HL-60/S4 treated with phorbol 12-myristate 13-acetate at 8.2 ng/mL for 4 days and 3 days (cell line): ENCODE data around the gene STK32B.
"Not testable (repeated sequence)": the region's sequence is repeated elsewhere in the genome, so short reads cannot be mapped to it uniquely, and the experiment has no call there.

Experiments used
- in situ Hi-C: fragments of 300-500 bp; cut with MboI; formaldehyde crosslinking; loops from 2 replicates; pipeline ENCODE4 v1.15.0; 2022; ENCODE audit warnings: low sequenced_read_pairs

STK32B gene

DNA sequence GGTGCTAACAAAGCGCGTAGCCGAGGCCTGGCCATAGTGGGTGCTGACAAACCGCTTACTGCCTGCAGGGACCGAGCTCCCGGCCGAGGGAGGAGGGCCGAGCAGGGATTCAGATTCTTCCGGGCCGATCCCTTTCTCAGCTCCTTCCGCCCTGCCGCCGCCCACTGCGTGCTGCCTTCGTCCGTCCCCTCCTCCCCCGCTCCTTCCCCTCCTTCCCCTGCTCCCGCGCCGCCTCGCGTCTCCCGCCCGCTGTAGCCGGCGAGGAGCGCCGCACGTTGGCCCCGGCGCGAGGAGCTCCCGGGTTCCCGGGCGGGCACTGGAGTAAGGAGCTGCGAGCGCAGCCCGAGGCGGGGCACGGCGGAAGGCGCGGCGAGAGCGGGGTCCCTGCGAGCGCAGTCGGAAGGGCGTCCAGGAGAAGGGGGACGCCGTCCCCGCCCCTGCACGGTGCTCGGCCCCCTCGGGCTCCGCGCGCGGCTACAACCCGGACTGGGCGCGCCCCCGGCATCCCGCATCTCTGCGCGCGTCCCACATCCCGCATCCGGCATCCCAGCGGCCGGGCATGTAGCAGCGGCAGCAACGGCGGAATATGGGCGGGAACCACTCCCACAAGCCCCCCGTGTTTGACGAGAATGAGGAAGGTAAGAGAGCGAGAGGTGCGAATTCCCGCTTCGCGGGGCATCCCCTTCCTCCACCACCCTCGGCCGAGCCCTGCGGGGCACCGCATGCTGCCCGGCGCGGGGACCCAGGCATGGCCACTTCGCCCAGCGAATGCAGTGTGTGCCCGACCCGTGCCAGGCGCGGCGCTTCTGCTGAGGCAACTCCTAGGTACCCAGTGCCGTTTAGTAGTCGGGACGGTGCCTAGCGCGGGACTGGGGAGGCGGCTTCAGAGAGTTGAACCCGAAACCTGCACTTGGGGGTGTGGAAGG is at the start of gene STK32B:
STK32B (plus strand) TSS at position 203 of the 926 bp plus-strand sequence.
- in situ Hi-C loops: no loop called here

DNA sequence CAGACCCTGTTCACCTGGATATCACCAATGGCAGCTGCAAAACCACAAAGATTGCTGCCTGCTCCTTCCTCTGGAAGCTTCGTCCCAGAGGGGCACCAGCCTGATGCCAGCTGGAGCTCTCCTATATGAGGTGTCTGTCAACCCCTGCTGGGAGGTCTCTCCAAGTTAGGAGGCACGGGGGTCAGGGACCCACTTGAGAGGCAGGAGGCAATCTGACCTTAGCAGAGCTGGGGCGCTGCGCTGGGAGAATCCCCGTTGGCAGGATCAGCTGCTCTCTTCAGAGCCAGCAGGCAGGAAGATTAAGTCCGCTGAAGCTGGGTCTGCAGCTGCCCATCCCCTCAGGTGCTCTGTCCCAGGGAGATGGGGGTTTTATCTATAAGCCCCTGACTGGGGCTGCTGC is 49.6 kb upstream of the STK32B start:
- in situ Hi-C loops: not testable (repeated sequence)

DNA sequence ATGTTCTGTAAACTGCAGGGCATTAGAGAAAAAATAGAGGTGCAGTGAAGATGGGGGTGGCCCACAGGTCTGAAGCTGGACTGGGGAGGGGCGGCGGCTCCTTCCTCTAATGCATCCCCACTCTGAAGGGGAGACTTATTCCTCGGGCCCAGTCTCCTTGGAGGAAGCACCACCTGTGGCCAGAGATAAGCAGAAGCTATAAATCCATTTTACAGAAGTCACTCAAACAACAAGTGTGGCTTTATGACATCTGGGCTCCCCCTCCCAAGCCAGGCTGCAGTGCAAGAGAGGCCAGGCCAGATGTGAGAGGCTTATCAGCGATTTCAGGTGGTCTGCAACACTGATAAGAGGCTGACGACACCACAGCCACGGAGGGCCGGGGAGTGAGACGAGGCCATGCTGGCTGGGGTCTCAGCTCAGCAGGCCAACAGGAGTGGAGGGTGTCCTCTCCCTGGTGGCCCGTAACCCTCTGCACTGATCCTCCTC is 47.9 kb upstream of the STK32B start:
- in situ Hi-C loops: no loop called here

DNA sequence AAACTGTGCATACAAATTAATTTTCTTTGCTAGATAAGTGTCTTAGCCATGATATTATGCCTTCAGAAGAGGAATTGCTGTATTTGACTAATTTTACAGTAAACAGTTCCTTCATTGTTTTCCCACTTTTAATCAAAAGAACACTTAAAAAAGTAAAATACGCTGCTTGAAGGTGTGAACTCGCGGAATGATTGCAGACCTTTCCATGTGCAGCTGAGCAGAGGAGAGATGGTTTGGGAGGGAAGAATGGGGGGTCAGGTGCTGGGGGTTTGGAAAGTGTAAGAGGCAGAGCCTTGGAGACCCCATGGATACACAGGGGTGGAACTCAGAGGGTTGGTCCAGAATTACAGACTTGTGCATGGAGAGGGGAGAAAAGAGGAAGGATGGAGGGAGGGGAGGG is 47.4 kb upstream of the STK32B start:
- in situ Hi-C loops: no loop called here

DNA sequence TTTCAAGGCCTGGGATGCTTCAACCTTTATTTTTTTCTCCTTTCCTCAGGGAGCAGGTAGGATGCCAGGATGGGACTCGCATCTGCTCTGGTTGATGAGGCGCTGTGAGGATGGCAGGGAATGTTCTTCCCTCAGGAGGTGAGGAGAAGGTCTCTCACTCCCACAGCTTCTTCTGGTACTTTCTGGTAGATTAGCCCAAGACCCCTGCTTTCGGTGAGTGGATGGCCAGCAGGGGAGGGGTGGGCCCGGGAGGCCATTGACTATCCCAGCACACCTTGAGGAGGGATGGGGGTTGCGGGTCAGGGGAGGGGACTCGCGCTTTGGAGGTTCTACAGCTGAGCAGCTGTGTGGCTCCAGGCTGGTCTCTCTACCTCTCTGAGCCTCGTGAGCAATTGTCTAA is 46.8 kb upstream of the STK32B start:
- in situ Hi-C loops: no loop called here

DNA sequence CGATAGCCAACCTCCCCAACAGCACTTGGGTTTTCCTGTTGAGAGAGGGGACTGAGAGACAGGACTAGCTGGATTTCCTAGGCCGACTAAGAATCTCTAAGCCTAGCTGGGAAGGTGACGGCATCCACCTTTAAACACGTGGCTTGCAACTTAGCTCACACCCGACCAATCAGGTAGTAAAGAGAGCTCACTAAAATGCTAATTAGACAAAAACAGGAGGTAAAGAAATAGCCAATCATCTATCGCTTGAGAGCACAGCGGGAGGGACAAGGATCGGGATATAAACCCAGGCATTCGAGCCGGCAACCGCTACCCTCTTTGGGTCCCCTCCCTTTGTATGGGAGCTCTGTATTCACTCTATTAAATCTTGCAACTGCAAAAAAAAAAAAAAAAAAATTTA is 44.3 kb upstream of the STK32B start:
- in situ Hi-C loops: not testable (repeated sequence)

DNA sequence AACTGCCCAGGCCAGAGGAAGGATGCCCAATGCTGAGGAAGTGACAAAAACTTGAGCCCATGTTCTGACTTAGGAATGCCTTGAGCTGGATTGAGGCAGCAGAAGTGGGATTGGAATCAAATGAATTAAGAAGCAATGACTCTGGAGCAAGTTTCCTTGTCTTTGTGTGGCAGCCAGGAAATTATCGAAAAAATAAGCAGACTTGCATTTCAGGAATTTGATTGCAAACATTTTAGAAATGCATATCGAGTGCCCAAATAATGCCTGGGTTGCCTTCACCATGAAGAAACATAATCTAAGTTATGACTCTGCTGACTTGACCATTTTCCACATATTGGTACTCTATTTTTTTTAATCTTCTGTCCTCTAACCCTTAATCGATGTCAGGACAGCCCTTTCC is 41.5 kb upstream of the STK32B start:
- in situ Hi-C loops: no loop called here

DNA sequence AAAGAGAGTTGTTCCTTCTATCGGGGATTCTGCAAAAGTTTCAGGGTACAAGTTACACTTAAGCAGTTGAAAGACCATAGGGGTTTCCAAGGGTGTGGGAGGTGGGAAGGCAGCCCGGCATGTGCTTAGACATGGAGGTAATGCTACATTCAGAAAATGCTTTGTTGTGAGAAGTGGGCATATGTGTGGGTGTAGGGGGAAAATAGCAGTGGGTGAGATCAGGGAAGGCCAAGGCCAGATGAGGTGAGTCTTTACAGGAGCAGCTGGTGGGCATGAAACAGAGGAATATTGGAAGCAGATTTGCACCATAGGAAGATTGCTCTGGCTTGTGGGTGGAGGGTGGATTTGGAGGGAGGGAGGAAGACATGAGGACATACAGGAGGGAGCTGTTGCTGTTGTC is 40.3 kb upstream of the STK32B start:
- in situ Hi-C loops: no loop called here

DNA sequence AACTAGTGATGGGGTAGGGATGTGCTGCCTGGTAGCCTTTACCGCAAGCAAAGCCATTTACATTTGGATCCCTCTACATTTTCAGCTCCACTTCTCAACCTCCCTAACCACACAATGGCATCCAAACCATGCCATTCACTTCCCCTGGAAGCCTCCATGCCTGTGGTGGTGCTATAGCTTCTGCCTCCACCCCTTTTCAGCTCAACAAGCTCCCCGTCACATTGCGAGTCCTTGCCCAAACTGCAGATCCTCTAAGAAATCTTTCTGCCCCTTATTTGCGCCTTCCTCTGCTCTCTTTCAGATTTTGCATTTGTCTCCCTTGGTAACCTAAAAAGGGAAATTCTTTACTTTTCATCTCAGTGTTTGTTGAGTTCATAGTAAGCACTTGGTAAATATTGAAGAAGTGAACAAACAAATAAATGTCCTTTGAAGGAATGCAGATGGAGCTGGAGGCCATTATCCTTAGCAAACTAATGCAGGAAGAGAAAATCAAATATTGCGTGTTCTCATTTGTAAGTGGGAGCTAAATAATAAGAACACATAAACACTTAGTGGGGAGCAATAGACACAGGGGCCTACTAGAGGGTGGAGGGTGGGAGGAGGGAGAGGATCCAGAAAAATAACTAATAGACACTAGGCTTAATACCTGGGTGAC is 38.9 kb upstream of the STK32B start:
- in situ Hi-C loops: no loop called here

DNA sequence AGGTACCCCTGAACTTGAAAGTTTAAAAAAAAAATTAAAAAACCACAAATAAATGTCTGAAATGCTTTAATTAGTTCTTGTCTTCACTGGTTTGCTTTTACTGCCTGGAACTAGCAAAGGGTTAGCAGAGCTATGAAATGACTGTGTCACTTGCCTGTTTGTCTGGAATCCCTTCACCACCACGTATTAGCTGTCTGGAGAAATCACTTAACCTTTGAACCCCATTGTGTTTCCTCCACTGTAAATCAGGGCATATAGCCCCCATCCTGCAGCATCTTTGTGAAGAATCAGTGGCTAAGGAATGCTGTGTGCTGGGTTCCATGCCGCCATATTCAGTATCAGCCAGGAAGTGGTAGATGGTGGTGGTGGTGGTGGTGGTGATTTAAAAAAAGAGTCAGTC is 38.3 kb upstream of the STK32B start:
- in situ Hi-C loops: no loop called here

DNA sequence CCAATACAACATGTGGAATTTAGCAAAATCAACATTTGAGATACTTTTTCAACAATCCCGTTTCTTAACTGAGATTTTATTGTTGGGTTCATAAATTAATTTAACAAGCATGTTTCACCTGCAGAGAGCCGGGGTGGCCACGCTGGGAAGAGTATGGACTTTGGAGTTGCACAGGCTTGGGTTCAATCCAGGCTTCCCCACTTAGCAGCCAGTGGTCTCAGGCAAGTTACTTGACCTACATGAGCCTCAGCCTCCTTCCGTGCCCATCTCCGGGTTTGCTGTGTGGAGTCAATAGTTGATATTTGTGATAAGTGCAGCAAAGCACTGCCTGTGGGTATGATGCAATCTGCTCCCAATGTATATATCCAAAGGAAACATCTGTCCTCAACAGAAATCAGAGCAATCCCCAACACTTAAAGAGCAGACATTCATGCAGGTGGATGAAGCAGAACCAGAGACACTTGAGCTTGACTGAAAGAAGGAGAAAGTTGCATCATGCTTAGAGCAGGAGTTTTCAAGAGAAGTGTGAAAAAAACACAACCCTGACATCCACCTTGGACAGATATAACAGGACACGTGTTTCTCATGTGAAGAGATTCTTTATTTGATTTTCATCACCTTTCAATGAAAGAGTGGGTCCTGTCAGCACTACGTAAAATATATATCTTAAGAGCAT is 37.1 kb upstream of the STK32B start:
- in situ Hi-C loops: no loop called here

DNA sequence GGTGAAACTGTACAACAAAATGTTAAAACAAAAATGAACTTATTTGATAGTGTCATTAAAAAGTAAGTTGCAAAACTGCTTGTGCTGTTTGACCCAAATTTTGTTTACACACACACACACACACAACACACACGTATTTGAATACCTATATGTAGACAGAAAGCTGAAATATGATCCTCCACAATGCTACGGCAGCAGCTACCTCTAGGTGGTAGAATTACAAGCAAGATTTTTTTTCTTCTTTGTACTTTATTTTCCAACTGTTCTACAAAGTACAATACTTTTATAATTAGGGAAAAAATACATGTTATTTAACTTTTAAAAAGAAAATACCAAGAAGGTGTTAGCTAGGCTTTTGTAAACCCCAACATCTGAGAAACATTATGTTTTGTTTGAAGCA is 33.2 kb upstream of the STK32B start:
- in situ Hi-C loops: no loop called here

DNA sequence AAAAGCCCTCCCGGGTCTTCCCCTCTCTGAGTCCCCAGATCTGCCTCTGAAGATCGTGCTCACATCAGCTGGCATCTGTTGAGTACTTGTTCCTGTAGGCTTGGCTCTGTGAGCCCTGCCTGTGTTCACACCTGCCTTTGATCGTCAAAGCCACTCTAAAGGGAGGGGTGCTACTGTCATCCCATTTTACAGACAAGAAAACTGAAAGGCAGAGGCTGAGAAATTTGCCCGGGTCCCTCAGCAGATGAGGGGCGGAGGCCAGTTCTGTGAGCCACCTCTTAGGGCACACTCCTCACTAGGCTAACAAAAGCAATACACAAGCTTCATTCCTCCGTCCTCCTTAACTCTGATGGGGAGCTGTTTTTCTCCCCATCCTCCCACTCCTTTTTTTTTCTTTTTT is 32.7 kb upstream of the STK32B start:
- in situ Hi-C loops: no loop called here

DNA sequence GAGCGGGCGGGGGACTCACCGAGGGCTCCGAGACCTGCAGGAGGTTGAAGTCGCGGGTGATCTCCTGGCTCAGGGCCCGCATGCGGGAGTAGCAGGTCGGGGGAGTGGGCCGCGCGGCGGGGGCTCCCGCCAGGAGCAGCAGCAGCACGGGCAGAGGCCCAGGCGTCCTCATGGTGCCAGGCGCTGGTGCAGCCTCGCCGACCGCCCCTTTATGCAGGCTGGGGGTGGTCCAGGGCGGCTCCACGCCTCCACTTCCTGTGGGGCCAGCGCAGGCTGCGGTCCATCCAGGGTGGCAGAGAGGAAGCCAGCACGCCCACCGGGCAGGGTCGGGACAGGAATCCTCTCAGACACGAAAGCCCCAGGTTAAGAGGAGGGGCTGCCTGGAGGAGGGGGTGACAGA is 32.0 kb upstream of the STK32B start, which contains the start of gene CYTL1:
CYTL1 (minus strand) TSS at position 185 of the 400 bp plus-strand sequence; CDS start at position 172, 13 bp downstream.
- in situ Hi-C loops: no loop called here

DNA sequence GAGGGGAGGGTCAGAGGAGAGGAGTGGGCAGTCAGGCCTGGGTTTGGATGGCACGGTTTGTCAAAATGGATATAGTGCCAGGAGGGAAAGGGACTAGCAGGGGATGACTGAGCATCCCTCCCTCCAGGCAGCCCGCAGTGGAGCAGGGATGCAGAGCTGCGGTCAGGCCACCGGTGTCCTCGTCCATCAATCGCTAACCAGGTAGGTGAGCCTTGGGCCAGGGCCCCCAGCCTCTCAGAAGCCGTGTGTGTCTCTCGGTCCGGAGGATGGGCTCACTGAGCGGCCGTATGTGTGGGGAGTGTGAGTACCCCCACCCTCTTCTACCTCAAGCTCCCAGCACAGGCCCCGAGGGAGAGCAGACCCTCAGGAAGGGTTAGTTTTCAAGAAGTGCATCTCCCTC is 31.5 kb upstream of the STK32B start:
- in situ Hi-C loops: no loop called here

DNA sequence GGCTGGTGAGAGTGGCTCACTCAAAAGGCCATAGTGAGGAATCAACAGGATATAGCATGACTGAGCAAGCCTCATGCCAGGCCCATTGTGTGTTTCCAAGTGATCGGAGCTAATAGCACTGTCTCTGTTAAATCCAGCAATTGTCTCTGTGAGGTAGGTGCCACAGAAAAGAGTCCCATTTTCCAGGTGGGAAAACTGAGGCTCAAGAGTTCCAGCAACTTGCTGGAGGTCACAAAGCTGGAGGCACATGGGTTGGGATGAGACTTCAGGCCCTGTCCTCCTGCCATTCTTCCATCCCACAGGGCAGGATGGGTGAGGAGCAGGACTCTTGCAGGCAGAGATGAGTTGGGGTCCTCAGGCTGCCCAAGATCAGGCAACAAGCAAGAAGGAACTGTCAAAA is 30.9 kb upstream of the STK32B start:
- in situ Hi-C loops: no loop called here

DNA sequence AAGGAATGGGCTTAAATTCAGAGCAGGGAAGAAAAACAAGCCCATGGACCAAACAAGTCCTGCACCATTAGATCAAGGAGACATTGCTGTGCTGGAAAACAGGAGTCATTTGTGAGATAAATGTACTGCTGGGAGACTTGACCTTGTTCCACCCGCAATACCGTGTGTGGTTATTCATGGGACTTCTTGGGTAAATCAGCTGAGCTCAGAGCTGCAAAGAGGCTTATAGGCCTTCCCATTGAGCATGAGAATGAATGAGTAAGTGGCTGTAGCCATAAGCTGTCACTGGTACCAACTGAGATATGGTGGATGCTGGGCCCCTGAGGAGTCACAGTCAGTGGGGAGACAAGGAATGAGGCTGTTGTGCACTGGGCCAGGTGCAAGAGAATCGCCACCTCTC is 29.7 kb upstream of the STK32B start:
- in situ Hi-C loops: no loop called here

DNA sequence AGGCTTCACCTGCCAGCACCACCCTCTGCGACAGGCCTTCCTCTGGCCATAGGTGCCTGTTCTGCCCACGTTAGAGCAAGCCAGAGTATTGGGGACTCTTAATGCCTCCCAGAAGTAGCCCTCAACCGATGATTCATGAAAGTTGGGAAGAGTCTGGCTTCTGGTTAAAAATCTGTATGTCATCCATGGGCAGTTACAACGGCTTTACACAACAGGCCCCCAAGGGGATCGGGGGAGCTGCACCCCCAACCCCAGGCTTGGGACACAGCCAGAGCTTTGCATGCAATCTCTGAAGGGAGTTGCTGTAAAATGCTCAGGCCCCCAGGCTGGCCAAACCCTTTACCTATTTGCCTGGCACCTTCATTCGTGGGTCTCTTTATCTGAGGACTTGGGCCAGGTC is 26.6 kb upstream of the STK32B start:
- in situ Hi-C loops: no loop called here

DNA sequence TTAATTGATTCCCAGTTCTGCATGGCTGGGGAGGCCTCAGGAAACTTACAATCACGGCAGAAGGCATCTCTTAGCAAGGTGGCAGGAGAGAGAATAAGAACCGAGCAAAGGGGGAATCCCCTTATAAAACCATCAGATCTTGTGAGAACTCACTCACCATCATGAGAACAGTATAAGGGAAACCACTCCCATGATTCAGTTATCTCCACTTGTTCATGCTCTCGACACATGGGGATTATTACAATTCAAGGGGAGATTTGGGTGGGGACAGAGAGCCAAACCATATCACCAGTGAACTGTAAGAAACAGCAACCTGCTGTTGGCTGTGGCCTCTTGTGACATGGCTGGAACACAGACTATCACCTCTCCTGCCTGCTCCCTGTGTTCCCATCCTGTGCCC is 24.9 kb upstream of the STK32B start:
- in situ Hi-C loops: no loop called here

DNA sequence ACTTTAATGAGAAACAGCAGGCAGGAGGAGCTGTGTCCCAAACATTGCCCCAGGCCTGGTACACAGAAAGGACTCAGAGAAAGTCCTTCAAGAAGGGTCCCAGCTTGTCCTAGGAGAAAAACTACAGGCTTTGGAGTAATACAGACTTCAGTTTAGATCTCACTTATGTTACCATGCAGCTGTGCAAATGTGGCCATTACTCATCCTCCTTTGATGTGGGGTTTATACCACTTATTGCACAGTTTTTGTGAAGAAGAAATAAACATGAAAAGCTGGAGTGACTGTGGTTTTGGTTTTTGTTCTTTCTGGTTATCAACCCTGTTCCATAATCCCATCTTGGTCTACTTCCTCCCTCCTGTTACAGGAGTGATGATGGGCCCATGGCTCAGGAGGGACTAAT is 23.9 kb upstream of the STK32B start:
- in situ Hi-C loops: no loop called here

DNA sequence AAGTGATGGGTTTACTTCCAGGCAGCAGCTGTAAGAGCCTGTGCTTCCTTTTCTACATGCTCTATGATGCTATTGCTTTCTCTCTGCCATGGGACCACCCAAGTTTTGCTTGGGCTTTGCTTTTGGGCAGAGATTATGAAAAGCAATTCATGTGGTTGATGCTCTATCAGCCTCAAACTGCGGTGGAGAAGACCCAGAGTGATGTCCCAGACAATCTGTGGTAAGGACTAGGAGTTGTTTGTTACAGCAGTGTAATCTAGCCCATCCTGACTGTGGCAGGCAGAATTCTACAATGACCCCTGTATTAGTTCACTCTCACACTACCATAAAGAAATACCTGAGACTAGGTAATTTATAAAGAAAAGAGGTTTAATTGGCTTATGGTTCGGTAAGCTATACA is 22.8 kb upstream of the STK32B start:
- in situ Hi-C loops: no loop called here

DNA sequence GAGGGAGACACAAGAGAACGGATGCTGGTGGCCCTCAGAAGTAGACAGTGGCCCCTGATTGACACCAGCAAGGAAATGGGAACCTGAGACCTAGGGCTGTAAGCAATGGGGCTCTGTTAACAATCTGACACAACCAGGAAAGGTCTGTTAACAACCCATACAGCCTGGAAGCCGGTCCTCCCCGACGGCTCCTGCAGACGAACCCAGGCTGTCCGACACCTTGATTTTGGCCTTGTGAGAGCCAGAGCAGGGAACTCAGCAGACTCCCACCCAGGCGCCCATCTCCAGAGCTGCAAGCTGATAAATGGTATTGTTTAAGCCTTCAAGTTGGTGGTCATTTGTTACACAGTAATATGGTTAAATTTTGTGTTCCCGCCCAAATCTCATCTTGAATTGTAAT is 21.8 kb upstream of the STK32B start:
- in situ Hi-C loops: no loop called here
